CD4-positive, alpha-beta T cell treated with Interleukin-6 for 4 hours (primary cell): ENCODE data around the gene LDB2.
"Not testable (repeated sequence)": the region's sequence is repeated elsewhere in the genome, so short reads cannot be mapped to it uniquely, and the experiment has no call there.

ENCODE experiments used
- DNase-seq: peaks from one replicate; pipeline ENCODE4 v3.0.0-alpha.2; 2020; ENCODE audit warnings: mixed read lengths

Gene LDB2

GRCh38 chr4:16530688-16531635 is 367.5 kb downstream of the LDB2 start:
- DNase-seq: no peak

- DNase-seq: no peak
Observed at GRCh38 chr4:16524911-16525554, 373.4 kb downstream of the LDB2 start.

- DNase-seq: no peak
Observed at GRCh38 chr4:16524406-16524805, 374.0 kb downstream of the LDB2 start.

- not testable (repeated sequence) for DNase-seq
Observed at GRCh38 chr4:16523526-16523925, 374.9 kb downstream of the LDB2 start.

DNA sequence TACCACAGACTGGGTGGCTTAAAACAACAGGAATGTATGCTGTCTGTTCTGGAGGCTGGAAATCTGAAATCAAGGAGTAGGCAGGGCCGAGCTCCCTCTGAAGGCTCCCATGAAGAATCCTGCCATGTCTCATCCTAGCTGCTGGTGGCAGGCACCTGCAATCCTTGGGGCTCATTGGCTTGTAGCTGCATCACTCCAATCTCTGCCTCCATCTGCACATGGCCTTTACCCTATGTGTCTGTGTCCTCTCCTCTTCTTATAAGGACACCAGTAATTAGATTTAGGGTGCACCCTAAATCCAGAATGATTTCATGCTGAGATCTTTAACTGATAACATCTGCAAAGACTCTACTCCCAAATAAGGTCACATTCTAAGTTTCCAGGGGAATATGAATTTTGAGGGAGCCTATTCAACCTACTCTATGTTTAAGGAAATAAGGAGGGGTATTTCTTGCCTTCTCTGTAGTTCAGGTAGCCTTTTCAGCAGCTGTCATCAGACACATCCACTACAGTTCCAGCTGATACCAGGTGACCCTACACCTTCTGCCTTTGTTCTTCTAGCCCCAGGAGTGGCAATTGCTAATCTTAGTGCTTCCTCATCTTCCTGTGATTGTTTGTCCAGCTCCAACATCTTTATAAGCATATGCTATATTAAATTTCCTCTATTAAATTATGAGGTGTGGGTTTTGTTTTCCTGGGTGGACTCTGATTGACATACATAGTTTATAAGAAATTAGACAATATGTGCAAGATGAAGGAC is 377.1 kb downstream of the LDB2 start:
- DNase-seq: no peak

GRCh38 chr4:16516796-16517439 is 381.5 kb downstream of the LDB2 start:
- no peak for DNase-seq

DNA sequence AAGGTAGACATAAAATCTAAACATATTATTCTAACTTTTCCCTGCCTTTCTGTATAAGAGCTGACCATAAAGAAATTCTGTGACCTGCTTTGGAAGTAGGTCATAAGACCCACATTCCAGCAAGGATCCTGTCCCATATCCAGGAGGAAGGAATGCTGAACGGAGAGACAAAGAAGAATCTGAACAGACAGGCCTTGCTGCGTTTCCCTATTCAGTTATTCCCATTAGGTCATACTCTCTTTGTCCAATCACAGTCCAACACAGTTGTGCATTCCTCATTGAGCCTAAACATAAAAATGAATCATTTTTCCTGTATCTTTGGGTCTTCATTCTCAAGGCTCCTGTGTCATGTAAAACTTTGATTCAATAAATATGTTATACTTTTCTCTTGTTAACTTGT is 384.6 kb downstream of the LDB2 start:
- no peak for DNase-seq

DNA sequence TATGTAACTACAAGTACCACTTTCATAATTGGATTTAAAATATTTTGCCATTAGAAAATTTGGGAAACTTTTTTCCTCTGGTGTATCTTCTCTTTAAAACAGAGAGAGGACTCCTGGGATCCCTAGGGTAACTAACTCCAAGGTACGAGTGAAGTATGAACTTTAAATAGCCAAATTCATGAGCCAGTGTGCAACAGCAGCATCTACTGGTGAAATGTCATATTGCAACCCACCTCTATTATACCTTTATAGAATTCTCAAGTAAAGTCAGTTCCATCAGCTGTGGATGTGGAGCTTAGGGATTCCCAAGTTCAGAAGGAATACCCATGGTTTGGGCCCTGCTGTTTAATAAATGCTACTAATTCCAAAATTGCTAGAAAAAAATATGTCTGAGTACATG is 389.5 kb downstream of the LDB2 start:
- no peak for DNase-seq

DNA sequence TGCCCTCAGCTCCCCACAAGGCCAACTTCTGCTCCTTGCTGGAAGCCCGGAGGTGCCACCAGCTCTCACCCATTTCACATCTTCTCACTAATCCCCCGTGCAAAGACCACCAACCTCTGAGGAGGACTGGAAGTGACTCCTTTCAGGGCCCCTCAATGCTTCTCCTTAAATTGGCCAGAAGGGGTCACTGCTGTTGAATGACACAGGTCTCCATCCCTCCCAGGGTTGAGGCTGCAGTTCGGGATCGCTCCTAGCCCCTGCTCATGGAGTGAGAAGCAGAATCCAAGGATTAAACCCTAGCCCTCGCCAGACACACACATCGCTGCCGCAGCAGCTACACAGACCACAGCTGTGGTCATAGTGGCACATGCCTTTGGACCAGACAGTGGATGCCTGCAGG is 392.7 kb downstream of the LDB2 start:
- DNase-seq: no peak

- no peak for DNase-seq
Observed at GRCh38 chr4:16505267-16505666, 393.2 kb downstream of the LDB2 start.

DNA sequence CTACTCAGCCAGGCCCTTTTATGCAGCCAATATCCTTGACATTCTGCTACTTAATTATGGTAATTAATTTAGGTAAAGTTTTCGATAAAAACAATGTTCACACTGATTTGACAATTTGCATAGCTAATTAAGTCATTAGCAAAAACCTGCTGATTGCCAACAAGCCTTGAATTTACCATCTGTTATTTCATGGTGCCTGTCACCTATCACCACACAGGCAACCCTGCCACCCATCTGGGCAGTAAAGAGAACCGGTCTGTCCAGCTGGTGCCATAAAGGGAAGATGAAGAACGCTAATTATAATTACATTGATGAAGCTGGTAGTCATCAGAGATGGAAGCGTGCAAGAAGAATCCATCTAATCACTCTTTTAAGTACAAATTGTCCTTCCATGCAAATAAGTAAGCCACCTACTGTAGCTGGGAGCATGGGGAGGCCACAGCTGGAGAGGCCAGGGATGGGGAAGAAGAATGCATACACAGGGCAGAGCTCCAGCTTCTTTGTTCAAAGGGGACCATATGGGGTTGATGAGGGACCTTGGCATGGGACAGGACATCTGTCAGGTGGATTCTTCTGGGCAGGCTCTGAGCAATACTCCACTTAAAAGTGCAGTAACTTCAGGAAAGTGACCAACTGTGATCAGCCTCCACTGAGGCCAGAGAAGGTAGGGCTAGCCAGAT is 394.9 kb downstream of the LDB2 start:
- DNase-seq: no peak

- no peak for DNase-seq
Observed at GRCh38 chr4:16498978-16499377, 399.5 kb downstream of the LDB2 start.

DNA sequence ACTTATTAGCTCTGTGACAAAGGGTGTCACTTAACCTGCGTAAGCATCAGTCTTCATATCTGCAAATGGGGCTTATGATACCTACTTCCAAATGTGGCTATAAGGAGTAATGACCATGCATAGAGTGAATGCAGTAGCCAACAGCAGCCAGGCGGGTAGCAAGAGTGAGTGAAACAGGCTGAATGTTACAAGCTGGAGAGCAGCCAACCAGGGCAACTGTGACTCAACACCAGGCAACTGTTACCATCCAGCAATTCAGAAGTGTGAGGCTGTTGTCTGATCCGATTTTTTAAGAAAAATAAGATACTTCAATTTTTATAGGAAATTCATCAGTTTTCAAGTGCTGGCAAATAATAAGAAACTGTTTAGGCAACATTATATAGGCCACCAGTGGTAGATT is 401.9 kb downstream of the LDB2 start:
- DNase-seq: no peak

GRCh38 chr4:16492872-16493271 is 405.6 kb downstream of the LDB2 start:
- no peak for DNase-seq

DNA sequence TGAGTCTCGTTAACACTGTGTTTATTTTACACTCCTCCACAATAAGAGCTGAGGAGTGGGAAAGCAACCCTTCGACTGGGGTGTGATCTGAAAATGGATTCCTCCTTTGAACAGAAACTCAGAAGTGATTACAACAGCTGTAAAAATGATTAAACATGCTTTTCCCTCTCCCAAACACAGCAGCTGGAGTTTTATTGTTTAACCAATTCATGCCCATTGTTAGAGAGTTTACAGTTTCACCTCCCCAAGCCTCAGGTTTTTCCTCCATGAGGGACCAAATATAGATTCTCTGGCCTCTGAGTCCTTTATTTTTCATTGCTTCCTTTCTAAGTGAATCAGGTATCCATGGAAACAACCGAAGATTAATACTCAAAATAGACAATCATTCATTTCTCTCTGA is 409.2 kb downstream of the LDB2 start:
- DNase-seq: no peak

DNA sequence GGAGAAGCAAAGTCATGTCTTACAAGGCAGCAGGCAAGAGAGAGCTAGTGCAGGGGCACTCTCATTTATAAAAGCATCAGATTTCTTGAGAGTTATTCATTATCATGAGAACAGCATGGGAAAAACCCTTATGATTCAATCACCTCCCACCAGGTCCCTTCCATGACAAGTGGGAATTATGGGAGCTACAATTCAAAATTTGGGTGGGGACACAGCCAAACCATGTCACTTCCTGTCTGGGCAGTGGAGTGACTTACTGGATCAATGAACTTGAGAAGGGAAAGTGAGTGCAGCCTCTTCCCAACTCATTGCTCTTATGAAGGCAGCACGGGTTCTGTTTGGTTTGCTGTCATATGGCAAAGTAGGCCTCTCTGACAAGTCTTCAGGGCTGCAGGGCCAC is 410.4 kb downstream of the LDB2 start:
- DNase-seq: no peak

GRCh38 chr4:16484711-16485110 is 413.7 kb downstream of the LDB2 start:
- no peak for DNase-seq

- no peak for DNase-seq
Observed at GRCh38 chr4:16483540-16483939, 414.9 kb downstream of the LDB2 start.

- no peak for DNase-seq
Observed at GRCh38 chr4:16480011-16480410, 418.4 kb downstream of the LDB2 start.

GRCh38 chr4:16472537-16472936 is 425.9 kb downstream of the LDB2 start:
- DNase-seq: no peak

DNA sequence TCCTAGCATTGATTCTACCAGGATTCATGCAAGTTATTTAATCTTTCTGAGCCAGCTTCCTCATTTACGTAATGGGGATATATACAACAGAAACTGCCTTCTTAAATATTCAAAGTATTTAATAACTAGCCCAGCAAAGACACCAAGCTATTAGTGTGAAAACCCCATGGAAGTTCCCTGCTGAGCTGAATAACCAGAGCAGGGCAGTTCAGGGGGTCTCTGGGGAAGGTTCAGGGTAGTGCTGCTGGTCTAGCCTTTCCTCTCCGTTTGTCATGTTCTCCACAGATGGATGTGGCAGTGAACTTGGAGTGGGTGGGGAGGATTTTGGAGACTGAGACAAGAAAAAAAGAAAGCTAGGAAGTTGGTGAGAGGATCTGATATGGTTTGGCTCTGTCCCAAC is 431.4 kb downstream of the LDB2 start:
- DNase-seq: no peak

GRCh38 chr4:16466581-16466980 is 431.9 kb downstream of the LDB2 start:
- DNase-seq: no peak
